ENCODE measurements around the gene CELF5.

Gene CELF5

GRCh38 chr19:3335431-3336350 is 111.2 kb downstream of the CELF5 start:
- DNase-seq (ENCODE audit: low spot score) (no peak), ATAC-seq (ENCODE audit: low read depth) (no peak)
- Histone ChIP-seq H3K36me3 (ENCODE audit: low read depth) (no peaks in the 10 kb centered on the region), H3K4me1 (ENCODE audit: insufficient read depth, poor library complexity, severe bottlenecking) (peaks cover 12% of the 10 kb centered on the region), H3K4me3 (ENCODE audit: severe bottlenecking) (no peak overlapping the region), H3K27me3 (ENCODE audit: insufficient read depth, poor library complexity, severe bottlenecking) (no peaks in the 10 kb centered on the region), H3K27ac (ENCODE audit: poor library complexity, severe bottlenecking) (peak overlapping the region; percentile 60), H3K9me3 (ENCODE audit: severe bottlenecking) (no peaks in the 10 kb centered on the region)
- no peak for TF ChIP-seq CTCF (IDR thresholded peaks at IDR 0.05; ENCODE audit: poor library complexity, severe bottlenecking)

GRCh38 chr19:3336351-3336679 is 111.9 kb downstream of the CELF5 start:
- Histone ChIP-seq H3K36me3 (ENCODE audit: low read depth) (no peaks in the 10 kb centered on the region), H3K27ac (ENCODE audit: poor library complexity, severe bottlenecking) (peak overlapping the region; percentile 60), H3K4me1 (ENCODE audit: insufficient read depth, poor library complexity, severe bottlenecking) (peaks cover 12% of the 10 kb centered on the region), H3K4me3 (ENCODE audit: severe bottlenecking) (no peak overlapping the region), H3K9me3 (ENCODE audit: severe bottlenecking) (no peaks in the 10 kb centered on the region), H3K27me3 (ENCODE audit: insufficient read depth, poor library complexity, severe bottlenecking) (no peaks in the 10 kb centered on the region)
- ATAC-seq (ENCODE audit: low read depth) (no peak), DNase-seq (ENCODE audit: low spot score) (no peak)
- no peak for TF ChIP-seq CTCF (IDR thresholded peaks at IDR 0.05; ENCODE audit: poor library complexity, severe bottlenecking)

DNA sequence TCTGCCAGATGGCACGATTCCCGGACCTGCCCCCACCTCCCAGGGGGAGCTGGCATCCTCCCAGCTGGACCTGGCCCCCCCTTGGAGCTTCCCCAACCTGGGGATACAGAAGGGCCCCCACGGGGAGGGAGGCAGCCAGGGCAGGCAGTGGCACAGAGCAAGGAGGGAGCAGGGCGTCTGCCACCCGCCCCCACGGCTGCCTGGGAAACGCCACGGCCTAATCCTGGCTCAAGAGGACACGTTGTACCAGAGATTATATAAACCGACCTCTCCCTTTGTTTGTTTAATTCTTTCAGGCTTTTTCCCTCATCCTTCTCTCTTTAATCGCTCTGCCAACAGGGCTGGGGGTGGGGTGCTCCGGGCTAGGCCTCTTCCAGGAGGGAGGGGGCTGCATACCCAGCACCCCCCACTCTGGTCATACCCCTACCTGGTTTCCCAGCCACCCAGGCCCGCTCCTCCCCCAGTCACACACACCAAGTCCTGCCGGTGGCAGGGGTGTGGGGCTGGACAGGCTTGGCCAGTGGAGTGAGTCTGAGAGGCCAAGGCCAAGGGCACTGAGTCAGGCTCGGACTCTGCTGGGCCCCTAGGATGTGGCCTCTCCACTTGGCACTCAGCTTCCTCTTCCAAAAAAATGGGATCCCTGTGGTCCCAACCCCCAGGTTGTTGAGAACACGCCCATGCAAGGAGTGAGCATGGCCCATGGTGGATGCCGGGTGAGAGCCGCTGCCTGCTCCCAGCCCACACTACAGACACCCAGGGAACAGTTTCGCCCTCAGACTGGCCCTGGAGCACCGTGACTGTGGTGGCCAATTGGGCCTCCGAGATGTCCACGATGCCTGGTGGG is 112.4 kb downstream of the CELF5 start:
- H3K9me3 ChIP-seq (ENCODE audit: severe bottlenecking) = no peaks in the 10 kb centered on the region
- TF ChIP-seq CTCF (IDR thresholded peaks at IDR 0.05; ENCODE audit: poor library complexity, severe bottlenecking) = no peak
- no peak overlapping the region for H3K4me3 ChIP-seq (ENCODE audit: severe bottlenecking)
- DNase-seq (ENCODE audit: low spot score) = no peak
- peak overlapping the region; percentile 60 for H3K27ac ChIP-seq (ENCODE audit: poor library complexity, severe bottlenecking)
- peak; percentile 85 for ATAC-seq (ENCODE audit: low read depth)
- no peaks in the 10 kb centered on the region for H3K36me3 ChIP-seq (ENCODE audit: low read depth)
- H3K27me3 ChIP-seq (ENCODE audit: insufficient read depth, poor library complexity, severe bottlenecking) = no peaks in the 10 kb centered on the region
- H3K4me1 ChIP-seq (ENCODE audit: insufficient read depth, poor library complexity, severe bottlenecking) = peaks cover 12% of the 10 kb centered on the region

GRCh38 chr19:3338541-3339181 is 114.2 kb downstream of the CELF5 start:
- TF ChIP-seq CTCF (IDR thresholded peaks at IDR 0.05; ENCODE audit: poor library complexity, severe bottlenecking) = no peak
- Histone ChIP-seq H3K9me3 (ENCODE audit: severe bottlenecking) (no peaks in the 10 kb centered on the region), H3K36me3 (ENCODE audit: low read depth) (no peaks in the 10 kb centered on the region), H3K4me3 (ENCODE audit: severe bottlenecking) (no peak overlapping the region), H3K27ac (ENCODE audit: poor library complexity, severe bottlenecking) (peak overlapping the region; percentile 3), H3K4me1 (ENCODE audit: insufficient read depth, poor library complexity, severe bottlenecking) (peaks cover 12% of the 10 kb centered on the region), H3K27me3 (ENCODE audit: insufficient read depth, poor library complexity, severe bottlenecking) (no peaks in the 10 kb centered on the region)
- peak; percentile 40; the same call in 2 of the 3 replicates for ATAC-seq (ENCODE audit: low read depth)
- no peak for DNase-seq (ENCODE audit: low spot score)

All from RWPE2 (cell line).